ENCODE results near the gene PLEKHA8.

The PLEKHA8 gene

DNA sequence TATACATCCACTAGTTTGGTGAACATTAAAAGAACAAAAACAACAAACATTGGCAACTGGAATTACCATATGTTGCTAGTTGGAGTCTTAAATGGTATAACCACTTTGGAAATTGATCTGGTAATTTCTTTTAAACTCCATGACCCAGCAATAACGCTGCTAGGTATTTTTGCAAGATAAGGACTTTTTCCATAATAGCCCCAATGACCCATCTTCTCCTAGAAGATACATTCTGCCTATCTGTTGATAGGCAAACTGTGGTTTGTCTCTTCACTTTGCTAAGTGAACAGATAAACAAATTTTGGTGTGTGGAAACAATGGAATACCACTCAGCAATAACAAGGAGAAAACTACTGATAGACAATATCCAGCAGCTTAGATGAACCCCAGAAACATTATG lies 75.9 kb downstream of the PLEKHA8 start:
- DNase-seq (ENCODE audit: low read depth): no peak
- H3K4me3 ChIP-seq (ENCODE audit: low read length): no peak overlapping the region
- TF ChIP-seq, protein P1, sequence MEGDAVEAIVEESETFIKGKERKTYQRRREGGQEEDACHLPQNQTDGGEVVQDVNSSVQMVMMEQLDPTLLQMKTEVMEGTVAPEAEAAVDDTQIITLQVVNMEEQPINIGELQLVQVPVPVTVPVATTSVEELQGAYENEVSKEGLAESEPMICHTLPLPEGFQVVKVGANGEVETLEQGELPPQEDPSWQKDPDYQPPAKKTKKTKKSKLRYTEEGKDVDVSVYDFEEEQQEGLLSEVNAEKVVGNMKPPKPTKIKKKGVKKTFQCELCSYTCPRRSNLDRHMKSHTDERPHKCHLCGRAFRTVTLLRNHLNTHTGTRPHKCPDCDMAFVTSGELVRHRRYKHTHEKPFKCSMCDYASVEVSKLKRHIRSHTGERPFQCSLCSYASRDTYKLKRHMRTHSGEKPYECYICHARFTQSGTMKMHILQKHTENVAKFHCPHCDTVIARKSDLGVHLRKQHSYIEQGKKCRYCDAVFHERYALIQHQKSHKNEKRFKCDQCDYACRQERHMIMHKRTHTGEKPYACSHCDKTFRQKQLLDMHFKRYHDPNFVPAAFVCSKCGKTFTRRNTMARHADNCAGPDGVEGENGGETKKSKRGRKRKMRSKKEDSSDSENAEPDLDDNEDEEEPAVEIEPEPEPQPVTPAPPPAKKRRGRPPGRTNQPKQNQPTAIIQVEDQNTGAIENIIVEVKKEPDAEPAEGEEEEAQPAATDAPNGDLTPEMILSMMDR (IDR thresholded peaks at IDR 0.05; ENCODE audit: insufficient read depth, low read depth, low read length, missing control alignments): no peak

DNA sequence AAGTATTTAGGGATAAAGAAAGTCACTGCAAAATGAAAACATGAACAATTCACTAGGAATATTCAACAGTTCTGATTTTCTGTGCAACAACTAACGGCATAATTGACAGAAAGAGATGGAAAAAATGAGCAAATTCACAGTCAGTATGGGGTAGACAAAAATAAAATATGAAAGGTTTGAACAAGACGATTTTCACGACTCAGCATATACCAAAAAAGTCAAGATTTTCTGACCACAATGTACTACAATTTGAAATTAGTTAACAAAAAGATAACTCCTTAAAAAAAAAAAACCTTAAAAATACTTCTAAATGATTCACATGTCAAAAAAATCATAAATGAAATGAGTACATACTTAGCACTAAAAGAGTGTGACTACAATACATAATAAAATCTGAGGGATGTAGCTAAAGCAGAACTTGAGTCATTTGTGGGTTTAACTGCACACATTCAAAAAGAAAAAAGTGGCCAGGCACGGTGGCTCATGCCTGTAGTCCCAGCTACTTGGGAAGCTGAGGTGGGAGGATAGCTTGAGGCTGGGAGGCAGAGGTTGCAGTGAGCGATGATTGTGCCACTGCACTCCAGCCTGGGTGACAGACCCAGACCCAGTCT lies 84.0 kb downstream of the PLEKHA8 start:
- no peak for DNase-seq (ENCODE audit: low read depth)
- no peak overlapping the region for H3K4me3 ChIP-seq (ENCODE audit: low read length)
- TF ChIP-seq, protein P1 (IDR thresholded peaks at IDR 0.05; ENCODE audit: insufficient read depth, low read depth, low read length, missing control alignments): no peak

DNA sequence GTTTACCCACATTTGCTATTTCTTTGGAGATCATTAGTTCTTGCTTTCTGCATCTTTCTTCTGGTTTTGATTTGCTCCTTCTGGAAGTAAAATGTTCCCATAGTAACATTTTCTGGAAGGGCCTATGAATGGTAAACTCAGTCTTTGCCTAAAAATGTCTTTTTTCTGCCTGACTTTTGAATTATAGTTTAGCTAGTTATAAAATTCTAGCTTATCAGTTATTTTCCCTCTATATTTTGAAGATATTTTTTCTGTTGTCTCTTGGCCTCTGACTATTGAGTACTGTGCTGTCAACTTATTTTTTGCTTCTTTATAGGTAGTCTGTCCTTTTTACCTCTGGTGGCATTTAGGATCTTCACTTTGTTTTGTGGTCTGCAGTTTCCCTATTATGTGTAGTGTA lies 84.9 kb downstream of the PLEKHA8 start:
- no peak overlapping the region for H3K4me3 ChIP-seq (ENCODE audit: low read length)
- DNase-seq (ENCODE audit: low read depth): no peak
- TF ChIP-seq, protein P1 (IDR thresholded peaks at IDR 0.05; ENCODE audit: insufficient read depth, low read depth, low read length, missing control alignments): no peak

DNA sequence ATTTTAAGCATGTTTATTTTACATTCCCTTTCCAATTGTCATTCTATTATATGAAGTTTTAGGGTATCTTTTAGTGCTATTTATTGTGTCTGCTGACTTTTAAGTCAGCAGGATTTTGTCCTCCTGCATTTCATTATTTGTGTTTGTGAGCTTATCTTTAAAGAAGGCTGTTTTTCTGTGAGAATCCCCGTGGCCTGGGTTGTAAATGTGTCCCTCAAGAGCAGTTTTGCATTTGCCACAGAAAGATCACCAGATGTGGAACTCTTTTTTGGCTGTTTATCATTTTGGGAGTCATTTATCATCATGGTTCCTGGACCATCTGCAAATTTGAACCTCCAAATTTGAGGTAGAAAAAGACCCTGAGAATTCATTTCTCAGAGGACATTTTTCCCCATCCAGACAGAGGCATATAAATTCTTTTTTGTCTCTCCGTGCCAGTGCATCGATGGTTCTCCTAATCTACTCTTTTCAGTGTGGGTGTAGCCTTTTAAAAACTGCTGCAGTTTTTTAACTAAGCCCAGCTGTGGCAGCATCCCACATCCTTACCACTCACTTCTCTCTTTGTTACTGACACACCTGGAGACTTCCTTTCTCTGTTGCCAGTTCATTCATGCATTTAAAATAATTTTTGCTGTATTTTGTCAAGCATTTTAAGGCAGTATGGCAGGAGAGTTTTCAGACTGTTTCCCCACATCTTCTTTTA lies 86.5 kb downstream of the PLEKHA8 start:
- DNase-seq (ENCODE audit: low read depth): no peak
- H3K4me3 ChIP-seq (ENCODE audit: low read length): no peak overlapping the region
- TF ChIP-seq, protein P1 (IDR thresholded peaks at IDR 0.05; ENCODE audit: insufficient read depth, low read depth, low read length, missing control alignments): no peak

DNA sequence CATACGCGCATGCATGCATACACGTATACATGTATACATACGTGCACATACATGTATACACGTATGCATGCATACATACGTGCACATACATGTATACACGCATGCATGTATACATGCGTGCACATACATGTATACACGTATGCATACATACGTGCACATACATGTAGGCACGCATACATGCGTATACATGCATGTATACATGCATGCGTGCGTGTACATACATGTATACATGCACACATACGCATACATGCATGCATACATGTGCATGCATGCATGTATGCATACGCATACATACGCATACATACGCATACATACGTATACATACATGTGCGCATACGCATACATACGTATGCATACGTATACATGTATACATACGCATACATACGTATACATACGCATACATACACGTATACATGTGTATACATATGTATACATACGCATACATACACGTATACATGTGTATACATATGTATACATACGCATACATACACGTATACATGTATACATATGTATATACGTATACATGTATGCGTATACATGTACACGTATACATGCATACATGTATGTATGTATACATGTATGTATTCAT lies 87.6 kb downstream of the PLEKHA8 start:
- H3K4me3 ChIP-seq (ENCODE audit: low read length): no peak overlapping the region
- TF ChIP-seq, protein P1 (IDR thresholded peaks at IDR 0.05; ENCODE audit: insufficient read depth, low read depth, low read length, missing control alignments): no peak
- no peak for DNase-seq (ENCODE audit: low read depth)

DNA sequence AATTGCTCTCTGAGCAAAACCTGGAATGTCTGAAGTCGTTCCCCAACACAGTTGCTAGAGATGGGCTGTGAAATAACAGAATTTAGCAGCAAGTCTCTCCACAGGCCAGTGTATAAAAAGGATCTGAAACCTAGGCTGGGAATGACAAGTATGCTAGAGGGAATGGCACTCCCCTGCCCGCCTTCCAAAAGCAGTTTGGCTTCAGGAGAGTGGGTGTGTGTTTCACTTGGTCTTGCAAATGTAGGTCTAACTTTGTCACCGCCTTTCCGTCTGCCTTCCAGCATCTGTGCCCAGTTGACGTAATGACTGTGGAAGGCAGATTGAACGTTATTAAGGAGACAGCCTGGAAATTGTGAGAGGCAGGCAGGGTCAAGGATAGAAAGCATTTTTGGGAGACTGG lies 88.6 kb downstream of the PLEKHA8 start:
- TF ChIP-seq, protein P1 (IDR thresholded peaks at IDR 0.05; ENCODE audit: insufficient read depth, low read depth, low read length, missing control alignments): no peak
- no peak overlapping the region for H3K4me3 ChIP-seq (ENCODE audit: low read length)
- DNase-seq (ENCODE audit: low read depth): no peak

All from epithelial cell of esophagus (primary cell).